Stimulated activated CD4-positive, alpha-beta T cell treated with anti-CD3 and anti-CD28 coated beads, Interleukin-15, amount 100 ng/mL, for 24 hours (primary cell): ENCODE data around the gene NDRG4.

ENCODE experiments used
- DNase-seq: peaks from one replicate; pipeline ENCODE4 v3.0.0-alpha.2; 2020

NDRG4 gene

GRCh38 chr16:58495521-58496331, 4.2 kb upstream of the NDRG4 start:
- no peak for DNase-seq

- DNase-seq = no peak
Measured at GRCh38 chr16:58497468-58497867, 2.5 kb upstream of the NDRG4 start.

GRCh38 chr16:58497935-58498334, 2.0 kb upstream of the NDRG4 start:
- no peak for DNase-seq

- no peak for DNase-seq
Measured at GRCh38 chr16:58498341-58499091, 1.4 kb upstream of the NDRG4 start.

GRCh38 chr16:58499092-58499511, 841 bp upstream of the NDRG4 start:
- DNase-seq = no peak

GRCh38 chr16:58500430-58501241, 693 bp downstream of the NDRG4 start:
- no peak for DNase-seq

- peak; percentile 68 for DNase-seq
Measured at GRCh38 chr16:58501242-58502131, 1.5 kb downstream of the NDRG4 start.

GRCh38 chr16:58502217-58502921, 2.4 kb downstream of the NDRG4 start:
- DNase-seq = no peak

- no peak for DNase-seq
Measured at GRCh38 chr16:58503166-58503862, 3.4 kb downstream of the NDRG4 start.

DNA sequence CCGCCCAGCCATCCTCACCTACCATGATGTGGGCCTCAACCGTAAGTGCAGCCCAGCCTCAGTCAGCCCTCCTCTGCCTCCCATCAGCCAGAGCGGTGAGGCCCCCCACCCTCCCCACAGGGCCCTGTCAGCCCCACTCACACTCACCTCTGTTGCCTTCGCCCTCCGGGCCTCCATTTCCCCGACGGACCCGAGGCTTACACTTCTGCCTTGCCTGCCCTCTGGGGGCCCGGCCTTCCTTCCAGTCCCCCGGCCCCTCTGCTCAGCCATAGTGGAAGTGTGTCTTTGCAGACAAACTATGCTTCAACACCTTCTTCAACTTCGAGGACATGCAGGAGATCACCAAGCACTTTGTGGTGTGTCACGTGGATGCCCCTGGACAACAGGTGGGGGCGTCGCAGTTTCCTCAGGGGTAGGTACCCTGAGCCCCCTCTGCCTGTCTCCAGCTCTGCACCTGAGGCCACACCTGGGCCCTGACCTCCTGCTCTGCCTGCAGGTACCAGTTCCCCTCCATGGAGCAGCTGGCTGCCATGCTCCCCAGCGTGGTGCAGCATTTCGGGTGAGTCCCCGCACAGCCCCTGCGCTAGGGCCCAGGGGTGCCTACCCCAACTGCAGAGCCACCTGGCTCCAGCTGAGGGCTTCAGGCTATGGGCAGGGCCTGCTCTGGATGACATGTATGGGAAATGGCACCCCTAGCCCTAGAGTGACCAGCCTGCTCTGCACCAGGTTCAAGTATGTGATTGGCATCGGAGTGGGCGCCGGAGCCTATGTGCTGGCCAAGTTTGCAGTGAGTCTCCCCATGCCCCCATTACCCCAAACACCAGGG, 4.1 kb downstream of the NDRG4 start:
- no peak for DNase-seq

DNA sequence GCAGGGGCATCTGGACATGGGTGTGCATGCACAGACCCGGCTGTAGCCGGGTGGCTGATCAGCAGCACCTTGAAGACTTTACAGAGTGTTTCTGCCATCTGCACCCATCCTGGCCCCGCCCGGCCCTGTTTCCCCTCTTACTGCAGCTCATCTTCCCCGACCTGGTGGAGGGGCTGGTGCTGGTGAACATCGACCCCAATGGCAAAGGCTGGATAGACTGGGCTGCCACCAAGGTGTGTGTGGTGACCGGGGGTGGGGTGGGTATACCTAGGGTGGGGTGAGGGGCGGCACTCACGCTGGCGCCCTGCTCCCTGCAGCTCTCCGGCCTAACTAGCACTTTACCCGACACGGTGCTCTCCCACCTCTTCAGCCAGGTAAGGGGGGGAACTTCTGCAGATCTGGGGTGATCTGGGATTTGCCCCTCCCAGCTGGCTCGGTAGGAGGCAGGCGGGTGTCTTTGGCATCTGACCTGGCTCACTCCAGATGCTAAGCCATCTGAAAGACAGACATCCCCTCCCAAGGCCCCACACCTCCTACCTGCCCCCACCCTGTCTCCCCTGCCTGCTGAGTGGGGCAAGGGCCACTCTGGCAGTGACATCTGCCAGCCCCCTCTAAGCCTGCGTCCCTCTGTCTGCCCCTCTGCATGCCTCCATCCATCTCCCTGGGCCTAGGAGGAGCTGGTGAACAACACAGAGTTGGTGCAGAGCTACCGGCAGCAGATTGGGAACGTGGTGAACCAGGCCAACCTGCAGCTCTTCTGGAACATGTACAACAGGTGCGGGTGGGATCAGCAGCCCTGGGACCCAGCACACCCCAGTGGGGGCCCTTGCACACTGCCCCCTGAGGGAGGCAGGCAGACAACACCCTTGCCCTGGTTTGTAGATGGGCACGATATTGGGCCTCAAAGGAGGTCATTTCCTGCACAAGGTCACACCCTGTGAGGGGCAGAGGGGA, 6.6 kb downstream of the NDRG4 start:
- DNase-seq = no peak

- DNase-seq = no peak
Measured at GRCh38 chr16:58507195-58507962, 7.4 kb downstream of the NDRG4 start.

DNA sequence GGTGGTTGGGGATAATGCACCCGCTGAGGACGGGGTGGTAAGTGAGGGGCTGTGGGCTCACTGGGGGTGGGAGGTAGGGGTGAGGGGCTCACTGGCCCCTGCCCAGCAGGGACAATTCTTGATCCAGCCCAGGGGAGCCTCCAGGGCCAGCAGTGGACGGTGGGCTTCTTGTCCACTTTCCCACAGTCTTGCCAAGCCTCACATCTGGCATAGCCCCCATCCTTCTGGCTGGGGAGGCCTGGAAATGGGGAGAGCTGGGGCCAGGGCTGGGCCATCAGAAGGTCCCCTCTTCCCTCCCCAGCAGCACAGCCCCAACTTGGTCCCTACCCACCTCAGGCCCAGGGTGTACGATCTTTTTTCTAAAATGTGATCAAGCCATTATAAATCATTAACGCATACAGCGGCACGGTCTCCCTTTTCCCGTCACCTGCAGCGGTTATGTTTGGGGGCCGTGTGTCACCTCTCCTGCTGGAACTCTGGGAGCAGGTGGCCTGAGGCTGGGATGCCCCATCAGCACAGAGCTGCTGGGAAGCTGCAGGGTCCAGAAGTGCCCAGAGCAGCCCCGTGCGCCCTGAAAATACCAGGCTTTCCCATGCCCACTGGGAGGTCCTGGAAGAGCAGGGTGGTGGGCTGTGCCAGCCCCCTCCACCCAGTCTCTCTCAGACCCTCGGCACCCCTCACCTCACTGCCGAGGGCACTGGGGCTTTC, 8.2 kb downstream of the NDRG4 start:
- DNase-seq = no peak

DNA sequence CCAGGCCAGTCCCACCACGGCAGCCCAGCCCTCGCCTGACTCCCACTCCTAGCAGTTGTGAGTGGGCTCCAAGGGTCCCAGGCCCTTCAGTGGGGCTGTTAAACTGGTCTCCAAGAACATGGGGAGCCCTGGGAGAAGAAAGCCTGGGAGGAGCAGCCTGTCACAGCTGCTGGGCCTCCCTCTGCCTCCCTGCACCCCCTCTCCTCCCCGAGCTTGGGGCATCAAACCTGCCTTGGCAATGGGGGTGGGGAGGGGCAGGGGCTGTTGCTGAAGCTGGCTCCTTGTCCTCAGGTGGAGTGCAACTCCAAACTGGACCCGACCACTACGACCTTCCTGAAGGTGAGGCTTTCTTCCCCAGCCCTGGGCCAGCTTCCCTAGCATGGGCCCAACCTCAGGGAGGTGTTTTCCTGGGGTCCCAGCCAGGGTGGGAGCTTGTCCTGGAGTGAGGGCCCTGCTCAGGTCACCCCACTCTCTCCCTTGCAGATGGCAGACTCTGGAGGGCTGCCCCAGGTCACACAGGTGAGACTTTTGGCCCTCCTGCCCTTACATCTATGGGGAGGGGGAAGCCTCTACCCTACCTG, 8.8 kb downstream of the NDRG4 start:
- DNase-seq = no peak

DNA sequence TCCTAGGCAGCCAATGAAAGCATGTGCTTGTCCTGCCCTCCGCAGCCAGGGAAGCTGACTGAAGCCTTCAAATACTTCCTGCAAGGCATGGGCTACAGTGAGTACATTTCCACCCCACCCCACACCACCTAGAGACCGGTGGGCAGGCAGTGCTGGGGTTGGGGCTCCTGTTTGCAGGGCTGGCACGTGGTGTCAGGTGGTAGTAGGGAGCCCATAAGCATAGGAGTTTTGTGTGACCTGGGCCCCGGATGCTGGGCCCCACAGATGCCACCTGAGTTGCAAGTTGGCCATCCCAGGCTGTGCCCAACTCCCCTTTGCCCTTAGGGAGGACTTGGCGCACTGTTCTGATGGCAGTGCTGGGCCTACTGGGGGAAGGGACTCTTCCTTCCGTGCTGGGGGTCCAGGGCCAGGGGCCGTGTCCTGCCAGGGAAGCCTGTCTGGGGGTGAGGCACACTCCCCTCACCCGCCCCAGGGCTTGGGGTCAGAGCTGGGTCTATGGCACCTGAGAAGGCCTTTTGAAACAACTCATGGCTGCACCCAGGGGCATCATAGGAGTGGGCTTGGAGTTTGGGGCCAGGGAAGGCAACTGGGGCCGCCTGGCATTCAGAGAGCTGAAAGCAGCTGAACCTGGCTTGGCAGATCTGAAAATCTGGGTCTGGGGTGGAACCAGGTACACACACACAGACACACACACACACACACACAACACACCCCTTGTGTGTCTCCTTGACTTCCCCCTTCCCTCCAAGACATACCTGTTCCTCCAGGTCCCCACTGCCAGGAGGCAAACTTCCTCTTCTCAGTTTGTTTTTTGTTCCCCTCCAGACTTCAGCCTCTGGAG, 9.5 kb downstream of the NDRG4 start:
- DNase-seq = no peak
